Activated CD8-positive, alpha-beta memory T cell treated with anti-CD3 and anti-CD28 coated beads, Interleukin-2, amount 50 U/mL, for 24 hours (primary cell): ENCODE results near the gene DDX25.

Source experiments
- DNase-seq: peaks from one replicate; pipeline ENCODE4 v3.0.0-alpha.2; 2020; ENCODE audit errors: extremely low read depth

The DDX25 gene

DNA sequence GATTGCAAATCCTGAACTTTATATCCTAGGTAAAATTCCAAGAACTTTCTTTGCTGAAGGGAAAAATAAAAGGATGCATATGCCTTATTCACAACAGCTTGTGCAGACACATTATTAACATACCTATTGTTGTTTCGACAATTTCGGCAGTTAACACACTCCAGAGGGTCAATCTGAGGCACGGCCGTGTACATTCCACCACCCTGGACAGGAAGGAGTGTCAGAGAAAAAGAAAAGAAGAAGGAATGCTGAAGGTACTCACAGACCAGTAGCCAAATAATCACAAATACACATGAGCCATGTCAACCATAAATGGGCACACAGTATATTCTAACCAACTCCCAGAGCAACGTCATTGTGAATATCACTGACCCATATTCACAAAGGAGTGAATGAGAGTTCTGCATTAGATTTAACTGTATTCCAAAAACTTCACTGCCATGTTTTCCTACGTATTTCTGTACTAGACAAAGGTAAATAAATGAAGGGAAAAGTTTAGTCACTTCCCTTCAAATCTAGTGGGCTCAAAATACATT is 73.9 kb downstream of the DDX25 start:
- DNase-seq = no peak
